ENCODE data around the gene EPB41L4A. TPM values are rescaled to one million over a fixed set of nuclear protein-coding genes. Genes with fewer than 3 reads are reported as not detected.

Gene EPB41L4A
- total RNA-seq, 2 experiments from 2014 or later = 1.0 TPM; not detected in 1

- H3K36me3 Mint-ChIP-seq (ENCODE audit: low read depth) = no peaks in the 10 kb centered on the region
Measured at GRCh38 chr5:112289465-112289864, 129.6 kb downstream of the EPB41L4A start.

GRCh38 chr5:112283943-112284929 is 134.8 kb downstream of the EPB41L4A start:
- POLR2A ChIA-PET = interaction anchor here (0.6 kb wide), 1 partner anchor 68 kb away, joined by 5 read pairs; no protein-coding TSS in a partner anchor
- H3K4me1 Mint-ChIP-seq (ENCODE audit: low read depth) = no peaks in the 10 kb centered on the region

More at GRCh38 chr5:112289465-112289864, 129.6 kb downstream of the EPB41L4A start:
- no peak for DNase-seq
- no peaks in the 10 kb centered on the region for H3K9me3 Mint-ChIP-seq (ENCODE audit: insufficient read depth)
- POLR2A ChIA-PET = no interaction called here
- no peaks in the 10 kb centered on the region for H3K4me1 Mint-ChIP-seq (ENCODE audit: low read depth)
- no peaks in the 10 kb centered on the region for H3K27me3 Mint-ChIP-seq (ENCODE audit: low read depth)
- CTCF ChIA-PET = no interaction called here
- ATAC-seq = no peak
- H3K4me3 Mint-ChIP-seq = no peak overlapping the region
- H3K27ac Mint-ChIP-seq = no peak overlapping the region

GRCh38 chr5:112283034-112283582 is 136.0 kb downstream of the EPB41L4A start:
- Mint-ChIP-seq H3K4me3 (no peak overlapping the region), H3K36me3 (ENCODE audit: low read depth) (no peaks in the 10 kb centered on the region), H3K27ac (no peak overlapping the region), H3K27me3 (ENCODE audit: low read depth) (peaks cover 10% of the 10 kb centered on the region), H3K9me3 (ENCODE audit: insufficient read depth) (no peaks in the 10 kb centered on the region), H3K4me1 (ENCODE audit: low read depth) (no peaks in the 10 kb centered on the region)
- DNase-seq (no peak), ATAC-seq (no peak)
- ChIA-PET CTCF (no interaction called here), POLR2A (no interaction called here)

More at GRCh38 chr5:112283943-112284929, 134.8 kb downstream of the EPB41L4A start:
- Mint-ChIP-seq H3K36me3 (ENCODE audit: low read depth) (no peaks in the 10 kb centered on the region), H3K9me3 (ENCODE audit: insufficient read depth) (no peaks in the 10 kb centered on the region), H3K27ac (no peak overlapping the region), H3K4me3 (no peak overlapping the region), H3K27me3 (ENCODE audit: low read depth) (peaks cover 10% of the 10 kb centered on the region)
- CTCF ChIA-PET = no interaction called here
- DNase-seq = no peak
- no peak for ATAC-seq

- Mint-ChIP-seq H3K4me3 (no peak overlapping the region), H3K4me1 (ENCODE audit: low read depth) (no peaks in the 10 kb centered on the region), H3K36me3 (ENCODE audit: low read depth) (no peaks in the 10 kb centered on the region), H3K27me3 (ENCODE audit: low read depth) (peaks cover 10% of the 10 kb centered on the region), H3K27ac (no peak overlapping the region), H3K9me3 (ENCODE audit: insufficient read depth) (no peaks in the 10 kb centered on the region)
- ChIA-PET CTCF (interaction anchor here (0.6 kb wide), 1 partner anchor 239 kb away, joined by 4 read pairs; no protein-coding TSS in a partner anchor), POLR2A (interaction anchor here (0.6 kb wide), 1 partner anchor 679 kb away, joined by 3 read pairs; no protein-coding TSS in a partner anchor)
- no peak for ATAC-seq
- no peak for DNase-seq
Measured at GRCh38 chr5:112279082-112279481, 140.0 kb downstream of the EPB41L4A start.

GRCh38 chr5:112276991-112277390 is 142.1 kb downstream of the EPB41L4A start:
- ChIA-PET CTCF (no interaction called here), POLR2A (no interaction called here)
- ATAC-seq (no peak), DNase-seq (no peak)
- Mint-ChIP-seq H3K27ac (no peak overlapping the region), H3K27me3 (ENCODE audit: low read depth) (peaks cover 5% of the 10 kb centered on the region), H3K9me3 (ENCODE audit: insufficient read depth) (no peaks in the 10 kb centered on the region), H3K4me3 (no peak overlapping the region), H3K36me3 (ENCODE audit: low read depth) (no peaks in the 10 kb centered on the region), H3K4me1 (ENCODE audit: low read depth) (no peaks in the 10 kb centered on the region)

- DNase-seq (no peak), ATAC-seq (no peak)
- POLR2A ChIA-PET = no interaction called here
- H3K9me3 Mint-ChIP-seq (ENCODE audit: insufficient read depth) = no peaks in the 10 kb centered on the region
- CTCF ChIA-PET = no interaction called here
- H3K4me3 Mint-ChIP-seq = no peak overlapping the region
- H3K4me1 Mint-ChIP-seq (ENCODE audit: low read depth) = no peaks in the 10 kb centered on the region
- no peak overlapping the region for H3K27ac Mint-ChIP-seq
- H3K27me3 Mint-ChIP-seq (ENCODE audit: low read depth) = peaks cover 5% of the 10 kb centered on the region
- H3K36me3 Mint-ChIP-seq (ENCODE audit: low read depth) = no peaks in the 10 kb centered on the region
Measured at GRCh38 chr5:112275671-112276070, 143.4 kb downstream of the EPB41L4A start.

GRCh38 chr5:112270299-112271293 is 148.5 kb downstream of the EPB41L4A start:
- CTCF ChIA-PET = interaction anchor here (0.9 kb wide), 1 partner anchor 150 kb away, joined by 3 read pairs; no protein-coding TSS in a partner anchor
- no peaks in the 10 kb centered on the region for H3K9me3 Mint-ChIP-seq (ENCODE audit: insufficient read depth)
- peaks cover 7% of the 10 kb centered on the region for H3K27me3 Mint-ChIP-seq (ENCODE audit: low read depth)
- H3K27ac Mint-ChIP-seq = no peak overlapping the region
- no peaks in the 10 kb centered on the region for H3K36me3 Mint-ChIP-seq (ENCODE audit: low read depth)
- DNase-seq (no peak), ATAC-seq (no peak)
- POLR2A ChIA-PET = no interaction called here
- H3K4me1 Mint-ChIP-seq (ENCODE audit: low read depth) = no peaks in the 10 kb centered on the region
- no peak overlapping the region for H3K4me3 Mint-ChIP-seq

- Mint-ChIP-seq H3K4me1 (ENCODE audit: low read depth) (no peaks in the 10 kb centered on the region), H3K4me3 (no peak overlapping the region), H3K27ac (no peak overlapping the region), H3K27me3 (ENCODE audit: low read depth) (peaks cover 14% of the 10 kb centered on the region), H3K9me3 (ENCODE audit: insufficient read depth) (no peaks in the 10 kb centered on the region), H3K36me3 (ENCODE audit: low read depth) (no peaks in the 10 kb centered on the region)
- no peak for DNase-seq
- ATAC-seq = no peak
- POLR2A ChIA-PET = no interaction called here
- CTCF ChIA-PET = no interaction called here
Measured at GRCh38 chr5:112267231-112267630, 151.8 kb downstream of the EPB41L4A start.

GRCh38 chr5:112264666-112265065 is 154.4 kb downstream of the EPB41L4A start:
- Mint-ChIP-seq H3K4me1 (ENCODE audit: low read depth) (no peaks in the 10 kb centered on the region), H3K9me3 (ENCODE audit: insufficient read depth) (no peaks in the 10 kb centered on the region), H3K27ac (no peak overlapping the region), H3K27me3 (ENCODE audit: low read depth) (peaks cover 14% of the 10 kb centered on the region), H3K4me3 (no peak overlapping the region), H3K36me3 (ENCODE audit: low read depth) (no peaks in the 10 kb centered on the region)
- CTCF ChIA-PET = no interaction called here
- DNase-seq (no peak), ATAC-seq (no peak)
- POLR2A ChIA-PET = no interaction called here

- ChIA-PET CTCF (no interaction called here), POLR2A (no interaction called here)
- peaks cover 15% of the 10 kb centered on the region for H3K27me3 Mint-ChIP-seq (ENCODE audit: low read depth)
- H3K27ac Mint-ChIP-seq = no peak overlapping the region
- no peaks in the 10 kb centered on the region for H3K4me1 Mint-ChIP-seq (ENCODE audit: low read depth)
- H3K4me3 Mint-ChIP-seq = no peak overlapping the region
- H3K9me3 Mint-ChIP-seq (ENCODE audit: insufficient read depth) = no peaks in the 10 kb centered on the region
- DNase-seq (no peak), ATAC-seq (no peak)
- H3K36me3 Mint-ChIP-seq (ENCODE audit: low read depth) = no peaks in the 10 kb centered on the region
Measured at GRCh38 chr5:112264151-112264550, 154.9 kb downstream of the EPB41L4A start.

- no peaks in the 10 kb centered on the region for H3K9me3 Mint-ChIP-seq (ENCODE audit: insufficient read depth)
- POLR2A ChIA-PET = no interaction called here
- H3K36me3 Mint-ChIP-seq (ENCODE audit: low read depth) = no peaks in the 10 kb centered on the region
- ATAC-seq (no peak), DNase-seq (no peak)
- H3K4me3 Mint-ChIP-seq = no peak overlapping the region
- peaks cover 19% of the 10 kb centered on the region for H3K27me3 Mint-ChIP-seq (ENCODE audit: low read depth)
- no peaks in the 10 kb centered on the region for H3K4me1 Mint-ChIP-seq (ENCODE audit: low read depth)
- H3K27ac Mint-ChIP-seq = no peak overlapping the region
- CTCF ChIA-PET = no interaction called here
Measured at GRCh38 chr5:112263469-112263868, 155.6 kb downstream of the EPB41L4A start.

Measured in activated CD8-positive, alpha-beta T cell treated with anti-CD3 and anti-CD28 coated beads, Interleukin-2, amount 10 ng/mL, durations not matched to agents 7 days and 5 days (primary cell).